Activated CD8-positive, alpha-beta memory T cell treated with anti-CD3 and anti-CD28 coated beads for 24 hours (primary cell): ENCODE results near the gene RFX8.
"Not testable (repeated sequence)": the region's sequence is repeated elsewhere in the genome, so short reads cannot be mapped to it uniquely, and the experiment has no call there.

Experiments
- DNase-seq: peaks from one replicate; pipeline ENCODE4 v3.0.0-alpha.2; 2020

The RFX8 gene

DNA sequence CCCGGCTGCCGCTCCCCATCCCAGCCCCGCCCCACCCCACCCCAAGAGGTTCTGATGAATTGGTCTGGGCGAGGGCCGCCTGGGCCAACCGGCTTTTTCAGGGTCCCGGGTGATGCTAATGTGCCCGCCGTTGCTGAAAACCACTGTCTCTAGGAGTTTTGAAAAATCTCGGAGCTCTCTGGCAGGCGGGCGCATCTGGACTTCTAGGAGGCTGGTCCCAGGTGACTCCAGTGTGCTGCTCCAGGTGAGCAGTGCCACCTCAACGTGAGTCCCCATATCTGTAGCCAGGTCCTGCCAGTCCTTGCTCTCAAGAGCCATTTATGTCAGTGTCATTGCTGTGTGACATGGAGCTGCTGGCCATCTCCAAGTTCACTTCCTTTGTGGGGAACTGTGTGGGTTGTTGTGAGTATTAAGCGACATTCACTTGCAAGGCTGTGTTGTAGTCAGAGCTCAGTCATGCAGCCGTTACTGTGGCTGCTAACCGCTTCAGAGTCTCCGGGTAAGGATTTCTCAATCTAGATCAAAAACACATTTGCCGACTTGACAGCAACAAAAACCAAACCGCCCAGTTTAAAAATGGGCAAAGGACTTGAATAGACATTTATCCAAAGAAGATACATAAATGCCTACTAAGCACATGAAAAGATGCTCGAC lies at the start of gene RFX8:
Gene RFX8, minus strand, starts transcription at position 382 of the 654 bp plus-strand sequence. CDS start 8,264 bp downstream, outside the sequence.
- peak; percentile 74 for DNase-seq

DNA sequence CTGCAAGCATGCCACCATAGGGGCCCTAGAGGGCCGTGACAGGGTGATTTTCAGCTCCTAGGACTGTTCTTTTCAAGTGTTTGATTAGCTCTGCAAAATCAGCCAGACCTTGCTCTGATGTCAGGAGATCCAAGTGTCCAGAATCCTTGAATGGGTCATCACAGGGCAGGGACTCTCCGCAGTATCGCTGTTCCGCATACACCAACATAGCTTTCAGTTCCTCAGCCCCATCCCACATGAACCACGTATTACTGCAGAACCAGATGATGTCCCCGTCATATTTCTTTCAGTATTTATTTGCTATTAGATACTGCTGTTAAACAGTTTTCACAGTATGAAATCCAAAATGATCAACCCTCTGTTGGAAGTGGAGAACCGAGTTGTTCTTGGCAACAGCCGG lies 46.6 kb upstream of the RFX8 start:
- DNase-seq = no peak

DNA sequence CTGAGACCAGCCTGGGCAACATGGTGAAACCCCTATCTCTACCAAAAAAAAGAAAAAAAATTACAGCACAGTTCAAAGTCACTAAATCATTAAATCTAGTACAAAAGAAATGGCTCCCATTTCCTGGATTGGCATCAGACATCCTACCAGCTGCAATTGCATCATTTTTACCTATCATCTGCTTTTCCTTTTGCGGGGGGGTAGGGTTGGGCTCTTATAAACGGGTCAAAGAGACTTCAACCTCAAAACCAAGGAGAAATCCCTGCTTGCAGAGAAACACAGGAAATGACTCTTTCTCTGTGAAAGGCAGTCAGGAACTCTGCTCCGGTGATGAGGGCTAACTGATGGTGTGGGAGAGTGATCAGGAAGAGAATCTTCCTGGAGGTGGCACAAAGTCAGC lies 45.3 kb upstream of the RFX8 start:
- no peak for DNase-seq

DNA sequence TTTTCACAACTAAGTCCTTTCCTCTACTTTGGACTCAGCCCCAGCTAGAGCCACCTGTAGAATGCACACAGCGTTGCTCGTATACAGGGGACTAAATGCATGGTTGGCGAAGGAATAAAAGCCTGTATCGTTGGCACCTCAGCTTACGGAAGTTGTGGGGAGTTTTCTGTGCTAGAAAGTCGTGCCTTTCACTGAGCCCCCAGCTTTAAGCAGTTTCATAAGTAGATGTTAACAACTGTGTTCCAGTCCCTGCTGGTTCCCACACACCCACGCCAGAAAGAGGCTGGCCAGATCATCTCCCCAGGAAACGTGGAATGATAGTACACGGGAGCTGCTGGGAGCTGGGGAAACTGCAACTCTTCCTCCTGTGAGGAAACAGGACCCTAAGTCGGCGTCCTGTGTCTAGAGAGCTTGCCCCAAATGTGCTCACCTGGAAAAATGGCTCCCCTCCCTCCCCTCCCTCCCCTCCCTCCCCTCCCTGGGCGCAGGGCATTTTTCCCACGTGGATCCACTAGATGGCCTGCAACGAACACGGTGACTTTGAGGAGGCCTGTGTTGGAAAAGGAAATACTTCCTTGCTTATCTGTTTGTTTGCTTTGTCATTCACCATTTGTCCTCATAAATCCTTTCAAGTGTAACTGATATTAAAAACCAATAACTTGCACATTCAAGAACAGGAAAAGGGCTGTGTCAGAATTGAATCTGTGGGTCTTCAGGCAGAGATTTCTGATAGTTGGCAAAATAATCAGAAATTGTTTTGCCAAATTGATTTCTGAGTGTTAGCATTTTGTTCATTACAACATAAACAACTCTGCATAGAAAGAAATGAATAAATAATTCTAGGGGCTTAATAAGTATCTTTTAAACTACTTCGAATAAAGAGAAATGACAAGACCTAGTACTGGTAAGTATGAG lies 43.9 kb upstream of the RFX8 start:
- no peak for DNase-seq

DNA sequence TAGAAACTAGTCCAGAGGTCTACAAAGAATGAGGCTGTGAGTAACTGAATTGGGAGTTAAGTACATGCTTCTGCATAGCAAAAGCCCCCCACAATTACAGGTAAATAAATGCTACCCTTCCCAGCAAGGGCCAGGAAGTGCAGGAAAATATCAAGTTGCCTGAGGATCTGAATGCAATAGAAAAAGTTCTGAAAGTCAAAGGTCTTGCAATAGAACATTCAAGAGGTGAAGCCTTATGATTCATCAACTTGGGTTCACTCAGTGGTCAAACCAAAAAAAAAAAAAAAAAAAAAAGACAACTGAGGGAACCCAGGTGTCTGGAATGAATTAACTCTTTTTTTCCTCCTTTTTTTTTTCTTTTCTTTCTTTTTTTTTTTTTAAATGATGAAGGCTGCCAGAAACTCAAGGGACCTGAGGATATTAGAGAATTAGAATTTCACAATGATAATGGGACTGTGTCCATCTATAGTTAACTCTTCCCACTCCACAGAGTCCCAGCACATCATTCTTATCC lies 42.9 kb upstream of the RFX8 start:
- no peak for DNase-seq

DNA sequence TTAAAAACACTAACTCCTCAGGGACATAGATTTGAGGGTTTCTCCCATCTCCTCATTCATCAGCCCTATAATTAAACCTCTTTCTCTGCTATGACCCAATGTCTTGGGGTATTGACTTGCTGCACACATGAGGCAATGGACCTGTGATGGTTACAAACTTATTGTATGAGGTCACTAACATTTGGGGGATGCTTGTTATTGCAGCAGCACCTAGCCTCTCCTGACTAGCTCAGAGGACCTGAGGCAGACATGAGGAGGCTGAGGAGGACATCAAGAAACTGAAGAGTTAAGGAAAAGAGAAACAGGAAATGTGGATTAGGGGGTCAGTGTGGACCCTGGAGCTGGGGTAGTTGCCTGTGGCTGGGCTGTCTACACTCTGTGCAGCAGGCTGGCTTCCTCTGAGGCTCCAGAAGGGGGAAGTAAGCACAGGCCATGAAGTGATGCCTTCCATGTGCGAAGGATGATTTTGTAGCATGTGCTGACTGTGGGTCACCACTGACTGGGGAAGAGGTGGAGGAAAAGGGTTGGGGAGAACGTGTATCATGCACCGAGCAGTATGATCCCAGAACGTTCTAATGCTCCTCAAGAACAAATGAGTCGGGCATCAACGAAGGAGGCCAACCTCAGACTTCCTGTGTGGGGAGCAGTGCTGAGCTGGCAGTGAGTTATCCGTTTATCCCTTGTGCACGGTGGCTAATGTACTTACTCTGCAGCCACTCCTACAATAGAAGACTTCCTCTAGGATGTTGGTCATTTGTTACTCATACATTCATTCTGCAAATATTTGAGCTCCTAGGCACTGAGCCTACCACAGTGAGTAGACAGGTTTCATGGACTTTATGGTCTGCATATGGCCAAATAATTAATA lies 42.1 kb upstream of the RFX8 start:
- no peak for DNase-seq

DNA sequence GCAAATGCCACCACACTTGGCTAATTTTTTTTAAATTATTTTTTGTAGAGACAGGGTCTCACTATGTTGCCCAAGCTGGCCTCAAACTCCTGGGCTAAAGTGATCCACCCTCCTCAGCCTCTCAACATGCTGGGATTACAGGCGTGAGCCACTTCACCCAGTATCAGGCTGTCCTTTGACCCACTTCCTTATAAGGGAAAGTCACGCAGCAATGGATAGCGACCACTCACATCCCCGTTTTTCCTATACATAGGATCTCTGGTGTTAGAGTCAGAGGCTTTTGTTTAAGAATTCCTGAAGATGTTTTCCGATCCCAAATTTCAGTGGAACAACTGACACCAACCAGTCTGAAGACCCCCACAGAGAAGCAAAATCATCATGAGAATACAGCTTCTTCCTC lies 41.4 kb upstream of the RFX8 start:
- no peak for DNase-seq

DNA sequence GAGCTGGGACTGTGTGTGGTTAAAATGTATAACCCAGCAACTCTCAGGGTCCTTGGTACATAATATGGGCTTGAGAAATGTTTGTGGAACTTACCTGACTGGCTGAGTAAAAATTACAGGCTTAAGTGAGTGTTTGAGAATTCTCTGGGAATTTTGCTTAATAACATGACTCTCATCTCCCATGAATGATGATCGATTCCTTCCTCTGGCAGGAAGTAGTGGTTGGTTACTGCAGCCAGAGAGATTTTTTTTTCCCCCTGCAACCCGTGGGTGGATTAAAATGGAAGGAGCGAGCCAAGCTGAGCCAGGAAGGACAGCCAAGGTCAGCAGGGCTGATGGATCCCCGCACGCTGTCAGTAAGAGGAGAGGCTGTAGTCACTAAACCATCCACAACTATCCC lies 40.6 kb upstream of the RFX8 start:
- no peak for DNase-seq

DNA sequence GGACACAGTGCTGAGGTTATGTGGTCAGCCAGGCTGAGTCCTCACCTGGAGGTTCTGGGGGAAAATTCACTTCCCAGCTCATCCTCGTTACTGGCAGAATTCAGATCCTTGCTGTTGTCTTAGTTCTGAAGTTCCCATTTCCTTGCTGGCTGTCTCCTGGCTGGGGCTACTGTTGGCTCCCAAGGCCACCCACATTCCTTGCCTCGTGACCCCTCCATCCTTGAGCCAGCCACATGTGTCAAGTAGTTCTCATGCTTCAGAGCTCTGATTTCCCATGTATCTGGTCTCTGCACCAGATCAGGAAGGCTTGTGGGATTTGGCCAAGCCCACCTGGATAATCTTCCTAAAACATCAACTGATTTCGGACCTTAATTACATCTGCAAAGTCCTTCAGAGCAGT lies 38.1 kb upstream of the RFX8 start:
- no peak for DNase-seq

DNA sequence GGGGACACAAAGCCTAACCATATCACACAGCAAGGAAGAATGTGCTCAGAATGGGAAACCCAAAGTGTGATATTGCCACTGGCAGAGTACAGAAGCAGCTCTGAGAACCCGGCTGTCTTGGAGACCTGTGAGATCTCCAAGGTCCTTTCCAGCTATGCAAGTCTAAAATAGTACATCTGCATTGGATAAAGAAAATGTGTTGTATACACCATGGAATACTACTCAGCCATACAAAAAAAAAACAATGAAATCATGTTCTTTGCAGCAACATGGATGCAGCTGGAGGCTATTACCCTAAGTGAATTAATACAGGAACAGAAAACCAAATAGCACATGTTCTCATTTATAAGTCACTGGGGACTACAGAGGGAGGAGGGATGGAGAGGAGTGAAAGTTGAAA lies 36.5 kb upstream of the RFX8 start:
- no peak for DNase-seq

DNA sequence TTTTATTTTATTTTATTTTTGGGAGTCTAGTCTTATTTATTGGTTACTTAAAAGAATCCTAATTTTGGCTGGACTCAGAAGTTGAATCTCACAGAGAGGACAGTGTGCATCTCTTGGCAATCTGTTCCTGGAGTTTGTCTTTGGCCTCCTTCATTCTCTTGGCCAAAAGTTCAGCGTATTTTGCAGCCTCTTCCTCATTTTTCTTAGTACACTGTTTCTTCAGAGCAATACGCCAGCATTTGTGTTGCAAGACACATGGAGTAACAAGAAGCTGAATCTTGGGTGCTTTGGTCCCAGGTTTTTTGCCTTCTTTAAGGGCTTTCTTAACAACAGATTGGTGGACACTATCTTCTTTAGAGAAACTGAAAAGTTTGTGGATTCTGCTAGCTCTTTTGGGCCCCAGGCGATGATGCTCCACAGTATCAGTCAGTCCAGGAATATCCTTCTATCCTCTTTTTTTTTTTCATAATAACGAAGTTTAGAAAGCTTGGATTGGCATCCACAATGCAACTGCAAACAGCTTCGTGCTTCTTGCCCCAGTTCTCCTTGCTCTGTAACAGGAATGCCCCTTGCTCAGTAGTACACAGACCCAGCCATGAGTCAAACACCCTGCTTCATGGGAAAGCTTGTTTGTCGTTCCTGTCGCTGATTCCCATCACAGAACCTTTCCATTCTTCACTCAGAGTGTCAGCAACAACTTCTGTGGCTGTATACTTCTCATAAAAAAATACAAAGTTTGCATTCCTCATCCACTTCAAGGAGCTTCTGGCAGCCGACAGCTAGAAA lies 34.8 kb upstream of the RFX8 start:
- no peak for DNase-seq

DNA sequence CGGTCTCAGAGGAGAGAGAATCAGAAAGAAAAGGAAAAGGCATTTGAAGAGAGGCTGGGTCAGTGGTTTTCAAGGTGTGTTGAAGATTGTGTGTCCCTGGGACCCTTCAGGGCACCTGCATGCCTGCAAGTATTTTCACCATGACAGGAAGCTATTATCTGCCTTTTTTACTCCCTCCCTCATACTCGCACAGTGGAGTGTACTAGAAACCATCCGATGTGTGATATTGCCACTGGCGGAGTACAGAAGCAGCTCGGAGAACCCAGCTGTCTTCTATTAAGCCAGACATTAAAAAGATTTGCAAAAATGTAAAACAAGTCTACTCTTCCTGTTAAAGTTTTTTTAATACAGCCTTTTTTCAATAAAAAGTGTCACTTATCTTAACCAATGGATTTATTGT lies 33.7 kb upstream of the RFX8 start:
- no peak for DNase-seq

DNA sequence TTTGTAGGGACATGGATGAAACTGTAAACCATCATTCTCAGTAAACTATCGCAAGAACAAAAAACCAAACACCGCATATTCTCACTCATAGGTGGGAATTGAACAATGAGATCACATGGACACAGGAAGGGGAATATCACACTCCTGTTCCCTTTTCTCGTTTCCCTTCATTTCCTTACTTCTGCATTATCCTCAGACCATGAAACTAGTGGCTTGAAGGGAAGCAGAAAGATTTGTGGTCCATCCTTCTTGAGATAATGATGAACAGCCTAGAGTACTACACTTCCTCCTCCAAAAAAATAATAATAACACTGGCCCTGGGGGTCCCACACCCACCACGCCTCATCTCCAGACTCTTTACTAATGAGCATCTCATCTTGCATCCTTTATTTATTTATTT lies 30.4 kb upstream of the RFX8 start:
- not testable (repeated sequence) for DNase-seq

DNA sequence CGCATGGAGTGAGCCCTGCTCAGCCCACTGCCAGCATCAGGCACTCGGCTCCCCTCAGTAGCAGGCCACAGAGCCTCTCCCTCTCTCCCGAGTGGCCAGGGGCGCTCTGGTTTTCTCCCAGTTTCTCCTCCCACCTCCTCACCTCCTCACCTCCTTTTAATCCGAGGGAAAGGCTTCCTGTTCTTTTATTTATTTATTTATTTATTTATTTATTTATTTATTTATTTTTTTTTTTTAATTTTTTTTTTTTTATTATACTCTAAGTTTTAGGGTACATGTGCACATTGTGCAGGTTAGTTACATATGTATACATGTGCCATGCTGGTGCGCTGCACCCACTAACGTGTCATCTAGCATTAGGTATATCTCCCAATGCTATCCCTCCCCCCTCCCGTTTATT lies 29.8 kb upstream of the RFX8 start:
- not testable (repeated sequence) for DNase-seq

DNA sequence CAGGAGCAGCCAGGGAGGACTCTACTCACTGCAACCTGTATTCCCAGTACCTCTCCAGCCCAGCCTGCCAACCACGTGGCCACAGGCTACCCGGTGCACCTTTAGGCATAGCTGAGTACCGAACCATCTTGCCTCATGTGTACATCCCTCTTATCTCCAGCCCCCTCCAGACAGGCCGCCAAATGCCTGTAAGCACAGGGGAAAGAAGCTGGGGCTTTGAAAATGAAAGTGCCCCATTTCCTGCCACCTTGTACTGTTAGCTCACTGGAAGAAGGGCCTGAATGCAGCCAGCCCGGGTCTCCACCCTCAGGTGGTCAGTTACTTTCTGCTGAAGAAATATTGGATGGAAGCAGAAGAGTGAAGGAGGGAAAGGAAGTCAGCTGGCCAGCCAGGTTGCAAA lies 27.2 kb upstream of the RFX8 start:
- no peak for DNase-seq

DNA sequence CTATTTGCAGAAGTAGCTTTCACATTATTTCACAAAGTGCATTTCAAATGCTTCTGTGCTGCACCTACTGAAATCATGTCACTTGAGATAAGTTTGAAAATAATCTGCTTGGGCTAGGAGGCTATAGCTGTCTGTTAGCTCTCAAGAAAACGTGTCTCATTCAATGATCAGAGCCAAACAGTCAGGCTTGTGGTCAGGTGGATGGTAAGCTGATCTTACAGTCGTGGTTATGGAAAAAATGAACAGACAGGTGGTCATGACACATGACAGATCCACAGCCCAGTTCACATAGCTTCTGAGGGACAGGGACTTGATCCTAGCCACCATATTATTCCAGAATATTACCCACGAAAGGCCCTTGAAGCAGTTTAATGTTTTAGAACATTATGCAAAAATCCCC lies 26.5 kb upstream of the RFX8 start:
- no peak for DNase-seq

DNA sequence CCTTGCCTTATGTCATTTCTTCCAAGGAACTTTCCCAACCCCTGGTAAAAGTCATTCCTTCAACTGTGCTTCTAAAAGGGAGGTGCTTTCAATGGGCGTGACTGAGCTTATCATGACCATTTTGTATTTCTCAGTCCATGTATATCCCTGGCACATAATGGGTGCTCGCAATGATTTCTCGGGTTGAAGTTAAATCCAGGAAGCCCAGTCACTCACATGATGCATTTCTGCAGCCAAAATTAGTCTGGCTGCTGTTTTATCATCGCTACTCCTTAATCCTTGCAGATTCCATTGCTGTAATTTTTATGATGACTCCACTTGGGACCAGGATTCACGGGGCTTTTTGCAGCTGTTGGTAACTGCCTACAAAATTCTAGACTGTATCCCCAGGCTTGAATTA lies 25.9 kb upstream of the RFX8 start:
- no peak for DNase-seq

DNA sequence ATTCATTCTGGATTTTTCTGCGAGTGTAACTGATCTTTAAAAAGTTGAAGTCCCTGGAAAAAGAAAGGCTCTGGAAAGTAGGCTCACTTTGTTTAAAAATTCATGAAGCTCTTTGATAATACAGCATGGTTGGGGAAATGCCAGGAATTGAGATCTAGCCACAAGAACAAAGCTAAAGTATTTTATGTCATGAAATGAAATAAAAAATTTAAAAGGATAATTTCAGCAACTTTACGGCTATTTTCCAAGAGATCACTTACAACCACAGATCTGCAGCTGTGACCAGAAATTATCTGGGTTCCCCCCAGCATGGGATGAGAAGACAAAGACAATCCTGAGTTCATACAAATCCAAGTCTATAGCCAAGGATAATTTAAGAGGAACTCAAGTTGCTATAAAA lies 25.3 kb upstream of the RFX8 start:
- DNase-seq = no peak

DNA sequence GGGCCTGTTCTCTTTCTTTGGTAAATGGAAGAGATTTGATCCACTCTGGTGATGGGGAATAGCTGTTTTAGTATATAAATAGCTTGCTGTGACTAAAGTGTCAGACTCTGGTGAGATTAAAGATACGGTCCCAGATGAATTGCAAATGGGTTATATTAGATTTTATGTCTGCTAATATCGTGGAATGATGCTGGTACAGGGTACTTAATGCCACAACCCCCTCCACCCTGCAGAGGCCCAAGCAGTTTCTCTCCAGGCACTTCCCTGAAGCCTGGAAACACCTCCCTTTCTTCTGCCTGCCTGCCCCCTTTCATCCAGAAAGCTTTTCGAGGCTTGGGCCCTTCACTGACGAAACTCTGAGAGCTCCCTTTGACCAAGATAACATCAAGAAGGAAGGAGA lies 21.4 kb upstream of the RFX8 start:
- no peak for DNase-seq

DNA sequence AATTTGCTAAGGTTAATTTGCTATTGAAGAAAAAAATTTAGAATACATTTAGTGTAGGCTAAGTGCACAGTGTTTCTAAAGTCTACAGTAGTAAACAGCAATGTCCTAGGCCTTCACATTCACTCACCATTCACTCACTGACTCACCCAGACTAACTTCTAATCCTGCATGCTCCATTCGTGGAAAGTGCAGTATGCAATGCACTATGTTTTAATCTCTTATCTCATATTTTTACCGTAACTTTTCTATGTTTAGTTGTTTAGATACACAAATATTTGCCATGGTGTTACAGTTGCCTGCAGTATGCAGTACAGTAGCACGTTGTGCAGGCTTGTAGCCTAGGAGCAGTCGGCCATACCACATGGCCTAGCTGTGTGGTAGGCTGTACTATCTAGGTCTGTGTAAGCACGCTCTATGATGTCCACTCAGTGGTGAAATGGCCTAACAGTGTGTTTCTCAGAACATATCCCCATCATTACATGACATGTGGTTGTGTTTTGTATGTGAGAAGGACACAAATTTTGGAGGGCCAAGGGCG lies 18.1 kb upstream of the RFX8 start:
- no peak for DNase-seq

DNA sequence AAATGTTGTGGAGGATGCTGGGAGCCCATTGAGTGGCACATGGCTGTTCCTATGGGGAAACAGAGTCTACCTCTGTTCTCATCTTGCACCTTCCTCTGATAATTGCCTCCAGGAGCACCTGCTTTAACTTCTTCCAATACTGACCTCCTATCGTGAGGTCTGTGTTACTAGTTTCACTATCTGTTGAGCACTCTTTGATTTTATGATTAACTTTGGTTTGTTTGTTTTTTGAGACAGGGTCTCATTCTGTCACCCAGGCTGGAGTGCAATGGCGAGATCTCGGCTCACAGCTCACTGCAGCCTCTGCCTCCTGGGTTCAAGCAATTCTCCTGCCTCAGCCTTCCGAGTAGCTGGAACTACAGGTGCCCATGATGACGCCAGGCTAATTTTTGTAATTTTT lies 12.1 kb upstream of the RFX8 start:
- DNase-seq = no peak

DNA sequence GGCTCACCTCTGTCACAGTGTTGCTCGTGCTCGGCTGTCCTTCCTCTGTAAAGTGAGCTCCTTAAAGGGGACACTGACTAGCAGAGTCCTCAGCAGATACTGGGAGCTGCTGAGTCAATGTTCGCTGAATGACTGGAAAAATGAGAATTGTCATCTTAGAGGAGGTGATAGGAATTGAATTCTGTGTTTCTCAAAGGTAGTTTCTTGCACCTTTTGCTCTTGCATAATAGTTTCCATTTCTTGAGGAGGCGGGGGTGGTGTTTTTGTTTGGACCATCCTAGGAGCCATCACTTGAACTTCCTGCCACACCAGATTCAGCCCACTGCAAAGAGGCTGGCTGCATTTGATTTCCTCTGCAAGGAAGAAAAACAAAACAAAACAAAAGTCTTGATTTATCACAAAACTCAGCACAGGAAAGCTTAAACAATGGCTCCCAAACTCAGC lies 11.4 kb upstream of the RFX8 start:
- no peak for DNase-seq
